ENCODE measurements around the gene ARHGAP18.

DNA sequence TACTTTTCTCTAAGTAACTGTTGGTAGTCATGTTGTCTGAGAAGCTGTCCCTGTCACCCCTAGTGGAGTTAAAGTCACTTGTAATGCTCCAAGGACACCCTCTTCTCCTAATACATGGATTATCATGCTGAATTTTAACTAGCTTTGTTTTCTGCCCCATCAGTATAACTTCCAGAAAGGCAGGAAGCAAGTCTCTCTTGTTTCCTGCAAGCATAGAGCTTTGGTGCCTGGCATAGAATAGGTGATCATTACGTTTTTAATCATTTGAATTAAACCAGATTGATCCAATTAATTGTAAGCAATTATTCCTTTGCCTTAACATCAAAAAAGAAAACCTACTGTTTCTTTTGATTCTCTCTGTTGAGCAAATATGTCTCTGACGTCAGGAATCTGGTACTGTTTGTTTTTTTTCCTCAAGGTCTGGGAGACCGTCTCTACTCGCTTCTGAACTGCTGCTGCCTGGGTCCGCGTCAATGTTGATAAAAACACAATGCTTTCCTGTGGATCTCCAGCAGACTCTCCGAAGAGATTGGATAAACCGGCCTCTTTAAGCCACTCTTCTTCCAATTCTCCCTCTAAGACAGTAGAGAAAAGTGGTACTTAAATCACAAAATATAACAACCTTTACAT, 71.8 kb downstream of the ARHGAP18 start:
- TF ChIP-seq, protein P1, sequence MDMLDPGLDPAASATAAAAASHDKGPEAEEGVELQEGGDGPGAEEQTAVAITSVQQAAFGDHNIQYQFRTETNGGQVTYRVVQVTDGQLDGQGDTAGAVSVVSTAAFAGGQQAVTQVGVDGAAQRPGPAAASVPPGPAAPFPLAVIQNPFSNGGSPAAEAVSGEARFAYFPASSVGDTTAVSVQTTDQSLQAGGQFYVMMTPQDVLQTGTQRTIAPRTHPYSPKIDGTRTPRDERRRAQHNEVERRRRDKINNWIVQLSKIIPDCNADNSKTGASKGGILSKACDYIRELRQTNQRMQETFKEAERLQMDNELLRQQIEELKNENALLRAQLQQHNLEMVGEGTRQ (IDR thresholded peaks at IDR 0.05; ENCODE audit: borderline replicate concordance, low read depth, low read length), result no peak
- TF ChIP-seq JUND (IDR thresholded peaks at IDR 0.05) (no peak), TAF1 (IDR thresholded peaks at IDR 0.05; ENCODE audit: borderline replicate concordance, low read depth, low read length) (no peak), POLR2AphosphoS5 (IDR thresholded peaks at IDR 0.05; ENCODE audit: low read depth, low read length) (no peak)
- TF ChIP-seq, protein P2, sequence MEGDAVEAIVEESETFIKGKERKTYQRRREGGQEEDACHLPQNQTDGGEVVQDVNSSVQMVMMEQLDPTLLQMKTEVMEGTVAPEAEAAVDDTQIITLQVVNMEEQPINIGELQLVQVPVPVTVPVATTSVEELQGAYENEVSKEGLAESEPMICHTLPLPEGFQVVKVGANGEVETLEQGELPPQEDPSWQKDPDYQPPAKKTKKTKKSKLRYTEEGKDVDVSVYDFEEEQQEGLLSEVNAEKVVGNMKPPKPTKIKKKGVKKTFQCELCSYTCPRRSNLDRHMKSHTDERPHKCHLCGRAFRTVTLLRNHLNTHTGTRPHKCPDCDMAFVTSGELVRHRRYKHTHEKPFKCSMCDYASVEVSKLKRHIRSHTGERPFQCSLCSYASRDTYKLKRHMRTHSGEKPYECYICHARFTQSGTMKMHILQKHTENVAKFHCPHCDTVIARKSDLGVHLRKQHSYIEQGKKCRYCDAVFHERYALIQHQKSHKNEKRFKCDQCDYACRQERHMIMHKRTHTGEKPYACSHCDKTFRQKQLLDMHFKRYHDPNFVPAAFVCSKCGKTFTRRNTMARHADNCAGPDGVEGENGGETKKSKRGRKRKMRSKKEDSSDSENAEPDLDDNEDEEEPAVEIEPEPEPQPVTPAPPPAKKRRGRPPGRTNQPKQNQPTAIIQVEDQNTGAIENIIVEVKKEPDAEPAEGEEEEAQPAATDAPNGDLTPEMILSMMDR (IDR thresholded peaks at IDR 0.05), result no peak
- TF ChIP-seq, protein P3, sequence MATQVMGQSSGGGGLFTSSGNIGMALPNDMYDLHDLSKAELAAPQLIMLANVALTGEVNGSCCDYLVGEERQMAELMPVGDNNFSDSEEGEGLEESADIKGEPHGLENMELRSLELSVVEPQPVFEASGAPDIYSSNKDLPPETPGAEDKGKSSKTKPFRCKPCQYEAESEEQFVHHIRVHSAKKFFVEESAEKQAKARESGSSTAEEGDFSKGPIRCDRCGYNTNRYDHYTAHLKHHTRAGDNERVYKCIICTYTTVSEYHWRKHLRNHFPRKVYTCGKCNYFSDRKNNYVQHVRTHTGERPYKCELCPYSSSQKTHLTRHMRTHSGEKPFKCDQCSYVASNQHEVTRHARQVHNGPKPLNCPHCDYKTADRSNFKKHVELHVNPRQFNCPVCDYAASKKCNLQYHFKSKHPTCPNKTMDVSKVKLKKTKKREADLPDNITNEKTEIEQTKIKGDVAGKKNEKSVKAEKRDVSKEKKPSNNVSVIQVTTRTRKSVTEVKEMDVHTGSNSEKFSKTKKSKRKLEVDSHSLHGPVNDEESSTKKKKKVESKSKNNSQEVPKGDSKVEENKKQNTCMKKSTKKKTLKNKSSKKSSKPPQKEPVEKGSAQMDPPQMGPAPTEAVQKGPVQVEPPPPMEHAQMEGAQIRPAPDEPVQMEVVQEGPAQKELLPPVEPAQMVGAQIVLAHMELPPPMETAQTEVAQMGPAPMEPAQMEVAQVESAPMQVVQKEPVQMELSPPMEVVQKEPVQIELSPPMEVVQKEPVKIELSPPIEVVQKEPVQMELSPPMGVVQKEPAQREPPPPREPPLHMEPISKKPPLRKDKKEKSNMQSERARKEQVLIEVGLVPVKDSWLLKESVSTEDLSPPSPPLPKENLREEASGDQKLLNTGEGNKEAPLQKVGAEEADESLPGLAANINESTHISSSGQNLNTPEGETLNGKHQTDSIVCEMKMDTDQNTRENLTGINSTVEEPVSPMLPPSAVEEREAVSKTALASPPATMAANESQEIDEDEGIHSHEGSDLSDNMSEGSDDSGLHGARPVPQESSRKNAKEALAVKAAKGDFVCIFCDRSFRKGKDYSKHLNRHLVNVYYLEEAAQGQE (IDR thresholded peaks at IDR 0.05; ENCODE audit: low read depth, low read length), result no peak

Data from SK-N-SH (cell line).